GM12864 (cell line): Measurements from ENCODE around the gene MYH11.
"Not testable (repeated sequence)": the region's sequence is repeated elsewhere in the genome, so short reads cannot be mapped to it uniquely, and the experiment has no call there.

ENCODE experiments used
- DNase-seq: peaks from one replicate; pipeline ENCODE4 v3.0.0-alpha.2; 2011; ENCODE audit warnings: low read depth
- H3K4me3 ChIP-seq: 2 replicates; pipeline ENCODE4 v1.5.1; 2011; ENCODE audit warnings: mild to moderate bottlenecking, low read depth, low read length, control low read depth
- TF ChIP-seq, protein P1 (sequence below): IDR thresholded peaks from 2 replicates; pipeline ENCODE4 v1.5.1; 2011; ENCODE audit warnings: low read depth, mild to moderate bottlenecking, moderate library complexity, low read length, control low read depth, inconsistent platforms; ENCODE audit errors: missing control alignments

Gene MYH11

DNA sequence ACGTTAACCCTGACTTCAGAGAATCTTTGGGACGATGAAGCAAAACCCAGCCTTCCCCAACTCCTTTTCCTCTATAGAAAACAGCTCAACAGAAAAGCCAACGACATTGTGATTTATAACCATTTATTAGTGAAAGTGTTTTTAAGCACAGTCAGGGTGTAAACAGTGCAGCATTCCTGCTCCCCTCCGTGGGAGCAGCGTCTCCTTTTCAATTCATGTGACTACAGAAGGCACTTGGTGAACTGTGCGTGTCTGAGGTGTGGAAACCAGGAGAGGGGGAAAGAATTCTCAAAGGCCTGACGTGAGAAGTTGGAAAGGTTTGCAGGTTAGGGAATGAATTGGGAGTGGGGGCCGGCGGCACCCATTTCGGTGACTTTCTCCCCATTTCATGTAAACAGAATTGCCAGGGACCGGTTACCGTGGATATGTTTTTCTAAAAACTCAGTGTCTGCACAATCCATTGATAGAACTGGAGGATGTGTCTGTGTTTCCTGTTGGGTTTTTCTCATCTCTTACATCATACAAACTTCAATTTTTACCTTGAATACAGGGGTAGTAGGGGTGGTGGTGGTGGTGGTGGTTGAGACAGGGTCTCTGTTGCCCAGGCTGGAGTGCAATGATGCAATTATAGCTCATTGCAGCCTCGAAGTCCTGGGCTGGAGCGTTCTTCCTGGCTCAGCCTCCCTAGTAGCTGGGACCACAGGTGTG lies 153.6 kb downstream of the MYH11 start:
- no peak overlapping the region for H3K4me3 ChIP-seq
- TF ChIP-seq, protein P1, sequence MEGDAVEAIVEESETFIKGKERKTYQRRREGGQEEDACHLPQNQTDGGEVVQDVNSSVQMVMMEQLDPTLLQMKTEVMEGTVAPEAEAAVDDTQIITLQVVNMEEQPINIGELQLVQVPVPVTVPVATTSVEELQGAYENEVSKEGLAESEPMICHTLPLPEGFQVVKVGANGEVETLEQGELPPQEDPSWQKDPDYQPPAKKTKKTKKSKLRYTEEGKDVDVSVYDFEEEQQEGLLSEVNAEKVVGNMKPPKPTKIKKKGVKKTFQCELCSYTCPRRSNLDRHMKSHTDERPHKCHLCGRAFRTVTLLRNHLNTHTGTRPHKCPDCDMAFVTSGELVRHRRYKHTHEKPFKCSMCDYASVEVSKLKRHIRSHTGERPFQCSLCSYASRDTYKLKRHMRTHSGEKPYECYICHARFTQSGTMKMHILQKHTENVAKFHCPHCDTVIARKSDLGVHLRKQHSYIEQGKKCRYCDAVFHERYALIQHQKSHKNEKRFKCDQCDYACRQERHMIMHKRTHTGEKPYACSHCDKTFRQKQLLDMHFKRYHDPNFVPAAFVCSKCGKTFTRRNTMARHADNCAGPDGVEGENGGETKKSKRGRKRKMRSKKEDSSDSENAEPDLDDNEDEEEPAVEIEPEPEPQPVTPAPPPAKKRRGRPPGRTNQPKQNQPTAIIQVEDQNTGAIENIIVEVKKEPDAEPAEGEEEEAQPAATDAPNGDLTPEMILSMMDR, result no peak
- DNase-seq, result no peak

GRCh38 chr16:15701975-15702970 lies 154.6 kb downstream of the MYH11 start:
- TF ChIP-seq, protein P1, result no peak
- DNase-seq, result no peak
- no peak overlapping the region for H3K4me3 ChIP-seq

DNA sequence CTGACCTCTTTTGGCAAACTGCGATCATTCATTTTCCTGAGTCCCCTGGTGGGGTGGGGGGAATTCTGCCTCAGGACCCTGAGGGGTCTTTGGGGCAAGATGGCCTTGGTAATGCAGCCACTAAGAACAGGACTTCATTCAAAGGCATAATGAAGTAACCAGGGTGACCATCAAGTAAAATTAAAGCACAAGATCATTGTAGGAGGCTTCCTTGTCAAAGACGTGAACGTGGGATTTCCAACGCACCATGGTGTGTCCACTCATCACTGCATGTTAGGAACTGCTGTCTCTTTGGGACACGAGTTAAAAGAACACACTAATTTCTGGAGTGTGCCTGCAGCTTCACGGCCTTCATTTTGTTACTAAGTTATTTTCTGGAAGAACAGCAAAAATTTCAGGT lies 155.5 kb downstream of the MYH11 start:
- DNase-seq, result no peak
- TF ChIP-seq, protein P1, result no peak

GRCh38 chr16:15699819-15700218 lies 157.0 kb downstream of the MYH11 start:
- H3K4me3 ChIP-seq, result no peak overlapping the region
- TF ChIP-seq, protein P1, result no peak
- no peak for DNase-seq

More for the DNA sequence above, 155.5 kb downstream of the MYH11 start:
- no peak overlapping the region for H3K4me3 ChIP-seq

DNA sequence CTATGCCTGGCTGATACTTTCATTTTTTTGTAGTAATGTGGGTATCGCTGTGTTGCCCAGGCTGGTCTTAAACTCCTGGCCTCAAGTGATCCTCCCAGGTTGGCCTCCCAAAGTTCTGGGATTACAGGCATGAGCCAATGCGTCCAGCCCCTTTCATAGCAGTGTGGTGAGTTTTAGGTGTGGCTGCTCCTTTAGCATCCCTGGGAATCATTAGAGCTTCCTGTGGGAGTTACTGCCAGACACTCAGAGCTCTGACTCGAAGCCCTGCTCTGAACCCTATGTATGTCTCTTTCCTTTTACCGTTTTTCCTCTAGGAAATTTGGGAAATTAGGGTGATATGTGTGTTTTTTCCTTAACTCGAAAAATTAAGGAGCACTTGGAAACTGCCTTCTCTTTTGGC lies 162.3 kb downstream of the MYH11 start:
- TF ChIP-seq, protein P1, result no peak
- no peak for DNase-seq

GRCh38 chr16:15692508-15692907 lies 164.3 kb downstream of the MYH11 start:
- not testable (repeated sequence) for H3K4me3 ChIP-seq, DNase-seq

More for the DNA sequence above, 162.3 kb downstream of the MYH11 start:
- no peak overlapping the region for H3K4me3 ChIP-seq

DNA sequence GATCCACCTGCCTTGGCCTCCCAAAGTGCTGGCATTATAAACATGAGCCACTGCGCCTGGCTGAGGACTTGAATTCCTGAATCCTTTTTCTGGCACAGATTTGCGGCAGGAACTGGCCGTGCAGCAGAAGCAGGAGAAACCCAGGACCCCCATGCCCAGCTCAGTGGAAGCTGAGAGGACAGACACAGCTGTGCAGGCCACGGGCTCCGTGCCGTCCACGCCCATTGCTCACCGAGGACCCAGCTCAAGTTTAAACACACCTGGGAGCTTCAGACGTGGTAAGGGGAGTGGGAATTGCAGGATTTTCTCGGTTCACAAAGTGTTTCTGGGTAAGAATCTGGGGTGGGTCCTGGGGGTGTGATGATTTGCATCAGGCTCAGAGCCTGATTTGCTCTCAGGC lies 165.8 kb downstream of the MYH11 start:
- H3K4me3 ChIP-seq, result no peak overlapping the region
- TF ChIP-seq, protein P1, result no peak
- no peak for DNase-seq
